HS-5 (cell line): ENCODE results near the gene TXLNA.

Experiments
- DNase-seq: peaks from one replicate; pipeline ENCODE4 v3.0.0-alpha.2; 2012; ENCODE audit warnings: low read depth

Gene TXLNA

DNA sequence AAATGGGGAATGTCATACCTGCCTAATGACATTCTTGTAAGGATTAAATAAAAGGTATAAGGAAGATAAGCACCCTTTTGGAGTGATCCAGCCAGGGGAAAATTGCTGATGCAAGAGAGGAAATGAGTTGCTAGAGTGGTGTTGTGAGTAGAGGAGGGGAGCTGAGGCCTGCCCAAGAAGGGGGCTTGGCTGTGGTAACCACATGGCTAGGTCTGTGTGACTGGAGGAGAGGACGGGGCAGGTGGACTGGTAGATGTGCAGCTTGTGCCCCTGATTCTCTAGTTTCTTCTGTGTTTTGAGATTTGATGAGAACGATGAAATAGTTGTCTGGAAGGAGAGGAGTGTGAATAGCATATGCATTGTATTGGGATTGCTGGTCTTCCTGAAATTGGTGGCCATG, 6.6 kb downstream of the TXLNA start:
- no peak for DNase-seq

DNA sequence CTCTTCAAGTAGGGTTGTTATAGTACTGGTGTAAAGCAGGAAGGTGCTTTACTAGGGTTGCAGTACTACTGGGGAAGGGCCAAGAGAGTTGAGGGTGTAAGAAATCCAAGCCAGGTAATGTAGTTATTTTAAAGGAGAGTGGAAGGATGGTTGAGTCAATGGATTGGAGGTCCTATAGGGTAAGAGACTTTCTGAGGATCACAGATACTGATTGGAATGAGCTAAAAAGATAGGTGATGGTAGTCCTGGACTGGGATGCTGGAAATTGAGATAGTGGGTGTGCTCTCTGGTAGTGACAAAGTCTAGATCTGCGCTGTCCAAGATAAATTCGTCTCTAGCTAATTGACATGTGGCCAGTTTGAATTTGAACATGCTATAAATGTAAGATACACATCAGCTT, 7.0 kb downstream of the TXLNA start:
- DNase-seq, result no peak

DNA sequence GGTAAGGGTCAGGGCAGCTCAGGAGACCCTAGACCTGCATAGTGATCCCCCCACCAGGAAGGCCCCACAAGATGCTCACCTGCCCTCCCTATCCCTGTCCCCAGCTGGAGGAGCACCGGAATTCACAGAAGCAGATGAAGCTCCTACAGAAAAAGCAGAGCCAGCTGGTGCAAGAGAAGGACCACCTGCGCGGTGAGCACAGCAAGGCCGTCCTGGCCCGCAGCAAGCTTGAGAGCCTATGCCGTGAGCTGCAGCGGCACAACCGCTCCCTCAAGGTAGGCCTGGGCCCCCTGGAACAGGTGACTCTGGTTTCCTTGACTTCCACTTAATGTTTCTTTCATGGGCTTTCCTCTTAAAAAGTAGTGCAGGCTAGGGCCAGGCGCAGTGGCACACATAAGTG, 8.4 kb downstream of the TXLNA start:
- no peak for DNase-seq

DNA sequence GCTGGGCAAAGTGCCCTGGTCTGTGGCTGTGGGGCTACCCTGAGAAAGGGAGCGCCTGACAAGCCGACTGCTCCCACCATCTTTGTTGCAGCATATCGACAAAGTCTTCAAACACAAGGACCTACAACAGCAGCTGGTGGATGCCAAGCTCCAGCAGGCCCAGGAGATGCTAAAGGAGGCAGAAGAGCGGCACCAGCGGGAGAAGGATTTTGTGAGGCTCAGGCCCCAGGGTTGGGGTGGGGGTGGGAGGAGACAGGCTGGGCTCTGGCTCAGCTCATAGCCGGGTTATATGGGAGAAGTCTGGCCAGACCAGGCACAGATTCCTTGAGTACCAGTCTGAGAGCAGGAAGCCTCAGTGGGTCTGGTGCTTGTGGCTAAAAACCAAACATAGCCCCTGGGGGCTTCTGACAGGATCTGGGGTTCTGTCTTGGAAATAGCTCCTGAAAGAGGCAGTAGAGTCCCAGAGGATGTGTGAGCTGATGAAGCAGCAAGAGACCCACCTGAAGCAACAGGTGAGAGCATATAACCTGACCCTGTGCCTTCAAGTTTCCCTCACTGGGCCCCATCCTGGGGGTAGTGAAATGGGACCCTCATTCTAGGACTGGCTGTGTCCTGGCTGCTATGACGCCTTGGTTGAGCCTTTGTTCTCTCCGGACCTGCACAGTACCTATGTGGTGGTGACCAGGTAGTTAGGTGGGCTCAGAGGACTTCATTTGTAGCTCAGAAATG, 12.9 kb downstream of the TXLNA start:
- DNase-seq, result no peak

DNA sequence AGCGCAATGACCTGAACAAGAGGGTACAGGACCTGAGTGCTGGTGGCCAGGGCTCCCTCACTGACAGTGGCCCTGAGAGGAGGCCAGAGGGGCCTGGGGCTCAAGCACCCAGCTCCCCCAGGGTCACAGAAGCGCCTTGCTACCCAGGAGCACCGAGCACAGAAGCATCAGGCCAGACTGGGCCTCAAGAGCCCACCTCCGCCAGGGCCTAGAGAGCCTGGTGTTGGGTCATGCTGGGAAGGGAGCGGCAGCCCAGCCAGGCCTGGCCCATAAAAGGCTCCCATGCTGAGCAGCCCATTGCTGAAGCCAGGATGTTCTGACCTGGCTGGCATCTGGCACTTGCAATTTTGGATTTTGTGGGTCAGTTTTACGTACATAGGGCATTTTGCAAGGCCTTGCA, 15.5 kb downstream of the TXLNA start:
- DNase-seq, result no peak

DNA sequence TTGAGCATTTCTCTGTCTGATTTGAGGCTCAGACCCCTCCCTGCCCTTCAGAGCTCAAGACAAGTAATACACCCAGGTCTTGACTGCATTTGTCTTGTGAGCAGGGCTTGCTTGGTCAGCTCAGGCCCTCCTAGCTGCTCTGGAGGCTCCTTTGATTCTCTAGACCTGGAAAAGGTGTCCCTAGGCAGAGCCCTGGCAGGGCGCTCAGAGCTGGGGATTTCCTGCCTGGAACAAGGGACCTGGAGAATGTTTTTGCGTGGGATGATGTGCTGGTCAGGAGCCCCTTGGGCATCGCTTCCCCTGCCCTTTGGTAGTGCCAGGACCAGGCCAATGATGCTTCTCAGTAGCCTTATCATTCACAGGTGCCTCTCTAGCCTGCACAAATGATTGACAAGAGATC, 16.1 kb downstream of the TXLNA start:
- no peak for DNase-seq

DNA sequence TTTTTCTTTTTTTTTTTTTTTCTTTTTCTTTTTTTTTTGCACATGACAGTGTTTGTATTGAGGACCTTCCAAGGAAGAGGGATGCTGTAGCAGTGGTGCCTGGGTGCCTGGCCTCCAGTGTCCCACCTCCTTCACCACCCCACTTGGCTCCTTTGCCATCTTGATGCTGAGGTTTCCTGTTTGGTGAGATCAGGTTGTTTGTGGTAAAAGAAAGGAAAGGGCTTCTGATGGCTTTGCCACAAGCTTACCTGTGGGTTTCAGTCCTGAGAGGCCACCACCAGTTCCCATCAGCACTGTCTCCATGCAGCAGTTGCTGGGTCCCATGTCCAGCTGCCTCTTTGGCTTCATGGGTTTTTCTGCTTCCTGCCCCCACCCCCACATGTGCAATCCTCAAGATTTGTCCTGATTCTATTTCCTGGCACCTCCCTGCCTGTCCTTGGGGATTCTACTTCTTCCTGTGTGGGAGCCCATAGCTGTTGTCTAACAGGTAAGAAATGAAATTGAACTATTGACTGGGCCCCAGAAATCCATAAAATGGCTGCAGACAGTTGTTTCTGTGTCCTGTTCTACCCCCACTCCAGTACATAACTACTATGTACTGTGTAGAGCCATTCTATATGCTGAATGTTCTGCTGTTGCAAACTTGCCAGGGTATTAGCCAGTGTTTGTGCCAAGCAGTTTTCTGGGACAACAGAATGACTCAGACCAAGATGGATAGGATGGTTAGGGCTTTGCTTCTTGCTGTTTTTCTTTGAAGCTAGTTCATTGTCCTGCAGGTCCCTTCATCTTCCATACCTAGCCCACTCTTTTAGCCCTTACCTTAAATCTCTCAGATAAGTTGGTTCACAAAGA, 16.7 kb downstream of the TXLNA start:
- no peak for DNase-seq

DNA sequence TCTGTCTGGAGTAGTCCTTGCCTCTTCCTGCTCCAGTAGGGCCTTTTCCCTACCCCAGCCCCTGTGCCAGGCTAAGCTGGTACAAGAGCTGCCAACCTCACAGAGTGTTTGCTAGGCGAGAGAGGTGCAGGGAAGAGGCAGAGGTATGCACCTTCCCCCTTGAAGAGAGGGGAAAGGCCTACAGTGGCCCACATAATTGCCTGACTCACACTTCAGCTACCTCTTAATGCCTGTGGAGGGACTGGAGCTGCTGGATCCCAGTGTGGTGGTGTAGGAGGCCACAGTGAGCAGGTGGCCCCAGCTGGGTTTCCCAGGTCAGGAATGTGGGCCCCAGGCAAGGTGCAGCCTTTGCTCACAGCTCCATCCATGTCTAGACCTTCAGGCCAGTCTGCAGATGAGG, 17.6 kb downstream of the TXLNA start:
- DNase-seq, result no peak

DNA sequence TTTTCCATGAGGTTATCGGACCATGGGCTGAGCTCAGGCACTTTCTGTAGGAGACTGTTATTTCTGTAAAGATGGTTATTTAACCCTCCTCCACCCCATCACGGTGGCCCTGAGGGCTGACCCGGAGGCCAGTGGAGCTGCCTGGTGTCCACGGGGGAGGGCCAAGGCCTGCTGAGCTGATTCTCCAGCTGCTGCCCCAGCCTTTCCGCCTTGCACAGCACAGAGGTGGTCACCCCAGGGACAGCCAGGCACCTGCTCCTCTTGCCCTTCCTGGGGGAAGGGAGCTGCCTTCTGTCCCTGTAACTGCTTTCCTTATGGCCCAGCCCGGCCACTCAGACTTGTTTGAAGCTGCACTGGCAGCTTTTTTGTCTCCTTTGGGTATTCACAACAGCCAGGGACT, 18.4 kb downstream of the TXLNA start:
- DNase-seq, result no peak

DNA sequence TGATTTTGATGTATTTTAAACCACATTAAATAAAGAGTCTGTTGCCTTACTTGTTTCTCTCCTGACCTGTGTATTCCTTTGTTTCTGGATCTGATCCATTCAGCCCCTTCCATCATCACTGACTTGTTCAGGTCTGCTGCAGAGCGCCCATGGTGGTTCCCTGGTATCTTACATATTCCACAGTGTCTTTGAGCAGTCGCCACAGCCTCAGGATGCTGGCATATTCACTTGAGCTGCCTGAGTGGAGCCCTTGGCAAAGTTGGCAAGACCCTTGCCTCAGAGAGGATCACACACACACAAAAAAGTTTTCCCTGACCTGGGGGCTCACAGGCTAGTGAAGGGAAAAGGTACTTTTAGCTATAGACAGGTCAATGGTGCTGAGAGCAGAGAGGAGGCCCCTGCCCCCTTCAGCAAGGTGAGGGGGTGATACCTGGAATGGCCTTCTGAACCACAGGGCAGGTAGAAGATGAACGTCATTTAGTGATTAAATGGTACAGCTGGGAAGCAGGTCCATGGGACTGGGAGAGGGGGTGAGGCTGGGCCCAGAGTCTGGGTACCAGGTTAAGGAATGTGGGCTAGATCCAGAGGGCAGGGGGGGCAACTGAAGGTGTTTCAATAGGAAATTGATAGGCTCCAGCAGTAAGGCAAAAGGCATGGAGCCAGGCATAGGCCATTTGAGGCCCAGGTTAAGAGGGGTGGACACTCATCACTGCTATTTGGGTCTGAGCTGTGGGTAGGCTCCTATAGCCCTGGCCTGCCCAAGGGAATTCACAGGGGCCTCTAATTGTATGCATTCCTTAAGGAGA, 19.0 kb downstream of the TXLNA start:
- DNase-seq, result no peak

DNA sequence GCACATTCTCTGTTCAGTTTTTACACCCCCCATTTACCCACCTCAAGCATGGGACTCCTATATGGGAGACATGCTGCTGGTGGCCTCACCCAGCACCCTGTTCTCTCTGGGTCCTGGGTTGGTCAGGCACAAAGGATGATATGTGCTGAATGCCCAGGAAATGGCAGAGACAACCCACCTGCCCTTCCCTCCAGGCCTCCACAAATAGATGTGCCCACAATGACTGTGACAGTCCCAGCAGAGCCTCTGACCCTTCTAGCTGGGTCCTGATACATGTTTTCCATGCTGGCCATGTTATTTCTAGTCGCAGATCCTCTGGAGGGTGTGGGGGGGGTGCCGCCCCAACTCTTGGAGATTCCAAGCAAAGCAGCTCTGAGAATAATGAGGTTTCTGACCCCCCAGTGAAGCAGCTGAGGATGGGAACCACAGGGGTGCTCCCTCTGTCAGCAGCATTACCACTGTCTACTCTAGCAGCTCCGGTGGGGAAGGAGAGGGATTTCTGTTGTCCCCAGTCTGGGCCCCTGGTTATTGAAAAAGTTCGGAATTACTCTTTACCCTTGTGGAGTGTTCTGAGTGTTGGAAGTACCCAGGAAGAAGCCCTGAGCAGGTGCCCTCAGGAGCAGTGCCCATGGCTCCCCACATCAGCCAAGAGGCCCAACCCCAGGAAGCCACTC, 19.7 kb downstream of the TXLNA start:
- DNase-seq, result no peak

DNA sequence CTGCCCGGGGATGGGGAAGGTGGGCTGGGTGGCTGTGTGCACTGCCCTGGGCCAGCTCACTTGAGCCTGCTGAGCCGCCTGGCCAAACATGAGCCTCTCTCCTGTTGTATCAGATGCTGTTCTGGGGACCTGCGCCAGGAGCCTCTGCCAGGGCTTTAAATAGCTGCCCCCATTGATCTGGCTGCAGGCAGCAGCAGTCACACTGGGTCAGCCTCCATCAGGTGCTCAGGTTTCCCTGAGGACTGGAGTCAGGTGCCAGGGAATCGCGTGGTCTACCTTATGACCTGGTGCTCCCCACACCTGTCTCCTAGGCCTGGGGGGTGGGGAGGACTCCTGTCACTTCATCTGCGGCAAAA, 20.2 kb downstream of the TXLNA start:
- DNase-seq, result no peak

DNA sequence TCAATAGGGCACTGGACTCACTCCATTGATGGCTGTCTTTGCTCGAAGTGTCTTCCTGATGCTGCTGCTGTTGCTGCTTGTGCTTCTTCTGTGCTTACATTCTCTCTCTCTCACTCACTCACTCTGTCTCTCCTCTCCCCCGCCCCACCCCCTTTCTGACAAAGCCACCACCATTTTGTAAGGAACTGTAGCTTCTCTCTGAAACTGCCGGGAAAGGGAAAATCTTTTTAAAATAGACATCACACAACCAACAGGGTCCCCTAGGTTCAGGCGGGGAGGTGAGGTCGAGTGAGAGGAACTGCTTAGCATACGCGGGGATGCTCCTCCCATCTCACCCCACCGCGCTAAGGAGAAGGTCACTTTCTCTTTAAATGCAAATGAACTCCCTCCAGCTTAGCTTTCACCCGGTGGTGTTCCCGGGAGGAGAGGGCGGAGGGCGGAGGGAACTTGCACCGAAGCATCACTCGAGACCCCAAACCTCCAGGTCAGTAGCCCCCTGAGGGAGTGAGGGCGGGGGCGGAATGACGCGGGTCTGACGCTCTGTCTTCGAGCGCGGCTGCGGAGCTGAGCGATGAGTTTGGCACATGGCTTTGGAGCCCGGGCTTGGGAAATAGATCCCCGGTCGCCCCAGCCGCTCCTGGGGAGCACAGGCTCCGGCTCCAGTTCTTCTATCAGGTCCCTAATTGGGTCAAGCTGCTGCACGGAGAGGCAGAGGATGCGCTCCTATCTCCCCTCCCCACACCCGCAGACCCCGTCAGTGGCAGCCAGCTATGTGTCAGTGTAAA, 20.9 kb downstream of the TXLNA start, which contains the start of gene CCDC28B:
Gene CCDC28B, plus strand, starts transcription at position 370 of the 785 bp plus-strand sequence. CDS start 1,341 bp downstream, outside the sequence.
- DNase-seq, result no peak

DNA sequence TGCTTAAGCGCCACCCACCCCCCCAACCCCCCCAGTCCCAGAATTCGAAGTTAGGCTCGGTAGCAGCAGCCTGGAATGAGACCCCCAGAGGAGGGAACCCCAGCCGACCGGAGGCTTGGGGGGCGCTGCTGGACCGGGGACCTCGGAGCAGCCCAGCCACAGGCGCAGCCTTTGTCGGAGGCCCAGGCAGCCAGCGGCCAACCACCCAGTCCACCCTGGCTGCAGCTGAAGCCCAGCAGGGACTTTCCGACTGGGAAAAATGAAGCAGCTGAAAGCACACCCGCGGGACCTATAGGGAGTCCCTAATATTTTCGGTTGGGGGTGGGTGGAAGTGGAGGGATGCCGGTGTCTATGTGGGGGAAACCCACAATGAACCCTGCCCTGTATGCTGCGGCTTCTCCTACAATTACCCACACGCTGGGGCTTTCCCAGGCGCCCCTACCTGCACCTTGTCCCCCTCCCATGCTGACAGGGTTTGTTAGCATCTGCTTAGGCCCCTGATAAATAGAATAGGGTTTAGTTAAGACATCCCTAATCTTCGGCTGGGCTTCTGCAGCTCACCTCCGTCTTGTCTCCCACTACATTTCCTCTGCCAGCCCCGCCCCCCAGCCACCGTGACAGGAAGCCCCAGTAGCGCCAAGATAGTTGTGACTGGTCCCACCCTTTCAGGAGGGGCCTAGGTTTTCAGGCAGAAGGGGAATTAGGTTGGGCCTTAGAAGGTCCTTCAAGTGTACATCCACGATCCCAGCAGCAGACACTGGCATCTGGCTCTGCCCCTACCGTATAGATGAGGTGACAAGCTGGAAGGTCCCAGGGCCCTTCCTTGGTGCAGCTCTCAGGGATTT, 21.8 kb downstream of the TXLNA start:
- DNase-seq, result no peak

DNA sequence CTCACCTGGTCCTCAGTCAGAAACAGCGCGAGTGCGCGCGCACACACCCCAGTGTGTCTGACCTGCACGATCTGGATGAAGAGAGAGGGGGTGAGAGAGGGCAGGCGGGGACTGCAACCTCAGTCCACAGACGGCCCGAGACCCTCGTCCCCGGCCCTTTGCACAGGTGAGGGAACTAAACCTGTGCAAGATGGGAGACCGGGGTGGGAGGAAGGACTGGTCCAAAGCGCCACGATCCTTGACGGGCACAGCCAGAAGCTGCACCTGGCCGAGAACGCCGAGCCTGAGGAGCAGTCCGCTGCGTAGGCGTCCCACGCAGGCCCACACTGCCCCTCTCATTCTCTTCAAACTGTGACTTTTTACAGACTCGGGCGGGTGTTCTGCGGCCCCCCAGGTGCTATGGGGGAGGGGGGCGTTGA, 25.5 kb downstream of the TXLNA start:
- DNase-seq, result no peak

DNA sequence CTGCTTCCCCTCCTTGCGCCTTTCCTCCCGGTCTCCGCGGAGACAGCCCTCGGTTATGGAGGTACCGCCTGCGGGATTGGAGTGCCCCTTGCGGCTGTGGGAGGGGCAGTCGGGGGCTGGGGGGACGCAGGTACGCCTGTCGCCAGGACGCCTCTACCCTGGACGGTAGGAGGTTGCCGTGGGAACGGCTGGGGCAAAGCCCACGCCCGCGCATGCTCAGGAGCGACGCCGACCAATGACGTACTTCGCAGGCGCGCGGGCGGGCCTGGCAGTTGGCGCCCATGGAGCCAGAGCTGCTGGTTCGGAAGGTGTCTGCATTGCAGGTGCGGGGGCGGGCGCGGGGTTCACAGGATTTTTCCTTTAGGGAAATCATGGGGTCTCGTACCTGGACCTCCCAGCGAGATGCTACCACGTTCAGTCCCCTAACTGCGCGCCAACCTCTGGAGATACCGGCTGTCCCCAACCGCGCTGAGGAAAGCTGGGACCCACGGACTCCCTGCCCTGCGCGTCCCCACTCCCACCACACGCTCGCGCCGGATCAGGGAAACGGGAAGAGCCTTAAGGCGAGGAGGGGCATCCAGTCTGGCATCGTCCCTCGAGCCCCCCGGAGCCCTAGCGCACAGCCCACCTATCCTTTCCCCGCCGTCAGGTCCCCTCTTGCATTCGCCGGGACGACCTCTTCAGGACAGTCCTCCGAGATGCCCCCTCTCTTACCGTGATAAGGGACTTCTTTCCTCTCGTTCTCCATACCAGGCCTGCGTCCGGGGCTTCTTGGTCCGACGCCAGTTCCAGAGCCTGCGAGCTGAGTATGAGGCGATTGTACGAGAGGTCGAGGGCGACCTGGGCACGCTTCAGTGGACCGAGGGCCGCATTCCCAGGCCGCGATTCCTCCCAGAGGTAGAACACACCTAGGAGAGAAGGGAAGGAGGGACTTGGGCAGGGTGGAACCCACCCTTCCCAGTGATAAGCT, 26.2 kb downstream of the TXLNA start, which contains the start of gene IQCC:
Gene IQCC, plus strand, starts transcription at position 271 of the 970 bp plus-strand sequence. Its CDS starts 11 bp downstream, at position 282.
- DNase-seq, result no peak

DNA sequence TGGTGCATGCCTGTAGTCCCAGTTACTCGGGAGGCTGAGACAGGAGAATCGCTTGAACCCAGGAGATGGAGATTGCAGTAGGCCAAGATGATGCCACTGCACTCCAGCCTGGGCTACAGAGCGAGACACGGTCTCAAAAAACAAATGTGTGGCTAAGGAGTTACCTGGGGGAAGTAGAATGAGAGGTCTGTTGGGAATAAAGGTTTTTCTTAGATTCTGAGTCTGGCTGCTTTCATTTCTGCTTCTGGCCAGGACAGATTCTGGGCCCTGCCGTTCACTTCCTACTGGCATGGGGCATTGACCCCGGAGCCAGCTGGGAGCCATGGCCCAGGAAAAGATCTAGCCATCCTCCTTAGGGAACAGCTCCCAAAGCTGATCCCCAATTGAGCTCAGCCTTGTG, 29.0 kb downstream of the TXLNA start:
- no peak for DNase-seq

DNA sequence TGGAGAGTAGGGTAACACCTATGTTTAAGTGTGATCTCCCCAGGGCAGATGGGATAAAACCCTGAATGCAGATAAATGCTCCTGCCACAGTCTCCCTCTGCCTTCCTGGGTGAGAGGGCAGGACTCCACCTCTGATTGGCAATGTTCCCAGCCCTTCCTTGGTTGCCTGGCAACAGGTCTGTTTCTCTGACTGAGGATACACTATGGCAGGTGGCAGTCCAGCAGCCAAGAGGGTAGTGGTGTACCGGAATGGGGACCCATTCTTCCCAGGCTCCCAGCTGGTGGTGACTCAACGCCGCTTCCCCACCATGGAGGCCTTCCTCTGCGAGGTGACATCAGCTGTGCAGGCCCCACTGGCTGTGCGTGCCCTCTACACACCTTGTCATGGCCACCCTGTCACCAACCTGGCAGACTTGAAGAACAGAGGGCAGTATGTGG, 29.4 kb downstream of the TXLNA start, which contains the start of gene DCDC2B:
Gene DCDC2B, plus strand, starts transcription at position 199 of the 438 bp plus-strand sequence. Its CDS starts 5 bp downstream, at position 204.
- DNase-seq, result no peak
